Effector memory CD8-positive, alpha-beta T cell (primary cell): ENCODE measurements around the gene OVAAL.

Experiments
- ATAC-seq: fragments of 150-1000 bp; cut with Tn5 transposase; replicated peaks from 2 replicates; pipeline ENCODE4 v1.10.0; 2021; ENCODE audit warnings: mild to moderate bottlenecking, moderate library complexity
- DNase-seq, 3 experiments: peaks; one replicate each; pipeline ENCODE4 v3.0.0; 2021
- H3K27ac Mint-ChIP-seq, 2 donors: one replicate each; pipeline ENCODE4 v1.8.0; 2022; ENCODE audit warnings: mild to moderate bottlenecking in 2 of 2, mixed read lengths in 2 of 2, moderate library complexity in 2 of 2
- H3K27me3 Mint-ChIP-seq, 2 donors: one replicate each; pipeline ENCODE4 v1.8.0; 2022; ENCODE audit warnings: mixed read lengths in 2 of 2
- H3K36me3 Mint-ChIP-seq: one replicate; pipeline ENCODE4 v1.8.0; 2022; ENCODE audit warnings: mild to moderate bottlenecking, moderate library complexity, mixed read lengths; ENCODE audit not compliant: insufficient read depth
- H3K4me1 Mint-ChIP-seq, 2 donors: one replicate each; pipeline ENCODE4 v1.8.0; 2022; ENCODE audit warnings: low read depth in 2 of 2, mixed read lengths in 2 of 2
- H3K4me3 Mint-ChIP-seq, 2 donors: one replicate each; pipeline ENCODE4 v1.8.0; 2022; ENCODE audit warnings: mild to moderate bottlenecking in 2 of 2, mixed read lengths in 2 of 2, moderate library complexity in 2 of 2
- H3K9me3 Mint-ChIP-seq, 2 donors: one replicate each; pipeline ENCODE4 v1.8.0; 2022; ENCODE audit warnings: mixed read lengths in 2 of 2

The OVAAL gene

DNA sequence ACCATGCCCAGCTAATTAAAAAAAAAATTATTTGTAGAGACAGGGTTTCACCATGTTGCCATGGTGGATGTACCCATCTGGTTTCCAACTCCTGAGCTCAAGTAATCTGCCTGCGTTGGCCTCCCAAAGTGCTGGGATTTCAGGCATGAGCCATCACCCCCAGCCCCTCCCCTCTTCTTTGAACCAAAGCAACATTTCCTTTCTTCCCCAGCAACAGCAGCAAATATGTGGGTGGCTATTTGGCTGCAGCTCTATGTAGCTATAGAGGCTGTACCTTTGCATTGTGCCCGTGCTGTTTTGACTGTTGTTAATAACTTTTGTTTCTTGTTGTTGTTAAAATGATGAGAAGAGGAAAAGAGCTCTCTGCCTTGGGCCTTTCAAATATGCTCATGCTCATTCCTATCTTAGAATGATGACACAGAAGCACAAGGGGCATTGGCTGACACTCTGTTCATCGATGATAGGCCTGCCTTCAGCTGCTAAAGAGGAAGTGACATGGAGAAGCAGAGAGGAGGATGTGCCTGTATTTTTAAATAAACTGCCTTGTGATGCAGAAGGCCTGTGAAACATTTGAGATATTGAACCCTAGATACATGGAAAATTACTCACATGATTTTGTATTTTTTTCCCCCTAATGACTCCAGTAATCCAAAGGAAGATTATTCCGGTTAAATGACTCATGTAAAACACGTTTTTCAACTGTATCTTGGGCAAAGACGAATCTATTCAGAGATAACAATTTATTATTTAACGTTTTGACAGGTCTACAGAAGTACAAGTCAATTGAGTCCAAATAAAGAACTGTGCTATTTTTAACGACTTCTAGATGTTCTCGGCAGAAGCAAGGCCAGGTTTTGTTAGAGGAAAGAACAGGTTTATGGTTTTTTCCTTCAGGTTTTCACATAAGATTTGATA, 52.5 kb downstream of the OVAAL start:
- H3K27me3 Mint-ChIP-seq = no peaks in the 10 kb centered on the region
- no peaks in the 10 kb centered on the region for H3K36me3 Mint-ChIP-seq
- no peaks in the 10 kb centered on the region for H3K9me3 Mint-ChIP-seq
- peaks cover 0 to 3% of the 10 kb centered on the region in 2 donors for H3K4me1 Mint-ChIP-seq
- H3K27ac Mint-ChIP-seq = no peak overlapping the region
- no peak for DNase-seq
- ATAC-seq = no peak
- no peak overlapping the region for H3K4me3 Mint-ChIP-seq

DNA sequence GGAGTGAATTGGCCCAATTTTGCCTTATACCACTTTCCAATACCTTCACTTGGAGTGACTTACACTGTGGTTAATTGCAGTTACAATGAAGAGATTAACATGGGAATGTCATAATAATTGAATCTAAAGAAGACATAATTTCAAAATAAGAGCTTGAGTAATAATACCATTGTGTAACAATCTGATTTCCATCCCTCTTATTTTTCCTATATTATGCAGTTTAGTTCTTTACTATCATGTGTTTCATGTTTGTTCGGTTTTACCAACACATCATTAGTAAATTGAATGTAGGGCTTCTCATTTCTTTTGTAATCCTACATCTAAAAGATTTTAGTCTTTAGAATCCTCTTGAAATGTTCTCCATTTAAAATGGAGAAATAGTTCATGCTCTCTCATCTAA, 53.9 kb downstream of the OVAAL start:
- DNase-seq (no peak), ATAC-seq (no peak)
- Mint-ChIP-seq H3K27me3 (no peaks in the 10 kb centered on the region), H3K9me3 (no peaks in the 10 kb centered on the region), H3K4me3 (no peak overlapping the region), H3K4me1 (peaks cover 0 to 3% of the 10 kb centered on the region in 2 donors), H3K27ac (no peak overlapping the region), H3K36me3 (no peaks in the 10 kb centered on the region)

DNA sequence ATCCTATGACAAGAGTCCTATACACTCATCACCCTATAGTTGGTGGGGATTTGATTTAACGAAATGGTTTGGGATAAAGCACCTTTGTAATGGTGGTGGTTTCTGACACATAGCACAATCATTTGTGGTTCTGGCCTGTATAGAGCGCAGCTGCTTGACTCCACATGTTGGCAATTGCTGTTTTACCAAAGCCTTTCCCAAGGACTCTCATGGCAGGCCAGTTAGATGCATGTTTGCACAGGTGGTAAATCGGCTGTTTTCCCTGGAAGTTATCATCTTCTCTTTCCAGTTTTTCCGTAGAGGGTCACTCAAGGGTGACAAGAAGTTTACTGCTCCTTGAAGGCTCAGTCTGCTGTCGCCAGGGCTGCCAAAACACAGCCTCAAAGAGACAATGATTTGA, 56.0 kb downstream of the OVAAL start:
- H3K4me1 Mint-ChIP-seq = peaks cover 0 to 3% of the 10 kb centered on the region in 2 donors
- ATAC-seq (no peak), DNase-seq (no peak)
- no peaks in the 10 kb centered on the region for H3K27me3 Mint-ChIP-seq
- H3K27ac Mint-ChIP-seq = no peak overlapping the region
- H3K36me3 Mint-ChIP-seq = no peaks in the 10 kb centered on the region
- no peaks in the 10 kb centered on the region for H3K9me3 Mint-ChIP-seq
- H3K4me3 Mint-ChIP-seq = no peak overlapping the region

DNA sequence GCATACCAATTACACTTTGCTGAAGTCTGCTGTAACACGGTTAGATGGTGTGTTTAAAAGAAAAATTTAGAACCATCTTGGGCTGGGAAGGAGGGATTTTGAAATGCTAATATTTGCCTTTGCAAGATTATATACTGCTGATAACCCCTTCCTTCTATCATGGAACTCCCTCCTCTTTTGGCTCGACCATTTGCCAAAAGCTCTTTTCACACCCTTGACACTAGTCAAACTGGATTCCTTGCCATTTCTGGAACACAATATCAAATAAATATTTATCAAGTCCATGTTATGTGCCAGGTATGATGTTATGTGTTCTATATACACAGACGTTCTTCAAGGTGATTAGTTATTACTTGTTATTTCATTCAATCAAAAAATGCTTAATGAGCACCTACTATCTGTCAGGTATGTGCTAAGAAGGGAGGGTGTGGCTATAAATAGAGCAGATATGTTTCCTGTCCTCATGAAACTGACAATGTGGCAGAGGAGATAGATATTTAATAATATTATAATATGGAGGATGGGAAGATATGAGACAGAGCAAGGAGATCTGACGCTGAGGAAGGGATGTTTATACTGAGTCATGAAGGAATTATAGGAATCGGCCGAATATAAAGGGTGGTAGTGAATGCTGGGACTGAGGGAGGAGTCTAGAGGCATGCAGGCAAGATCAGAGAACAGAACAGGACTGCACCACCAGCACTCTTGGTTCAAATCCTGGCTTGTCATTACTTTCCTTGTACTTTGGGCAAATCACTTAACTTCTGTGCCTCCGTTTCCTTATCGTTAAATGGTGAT, 56.9 kb downstream of the OVAAL start:
- H3K4me1 Mint-ChIP-seq = peaks cover 0 to 3% of the 10 kb centered on the region in 2 donors
- no peaks in the 10 kb centered on the region for H3K9me3 Mint-ChIP-seq
- no peaks in the 10 kb centered on the region for H3K36me3 Mint-ChIP-seq
- H3K27me3 Mint-ChIP-seq = no peaks in the 10 kb centered on the region
- no peak for DNase-seq
- no peak for ATAC-seq
- no peak overlapping the region for H3K27ac Mint-ChIP-seq
- H3K4me3 Mint-ChIP-seq = no peak overlapping the region
